ENCODE results near the gene ALDH1A1.
A peak's percentile ranks its signal among the peaks of the same experiment; 100 is the strongest.

The ALDH1A1 gene

DNA sequence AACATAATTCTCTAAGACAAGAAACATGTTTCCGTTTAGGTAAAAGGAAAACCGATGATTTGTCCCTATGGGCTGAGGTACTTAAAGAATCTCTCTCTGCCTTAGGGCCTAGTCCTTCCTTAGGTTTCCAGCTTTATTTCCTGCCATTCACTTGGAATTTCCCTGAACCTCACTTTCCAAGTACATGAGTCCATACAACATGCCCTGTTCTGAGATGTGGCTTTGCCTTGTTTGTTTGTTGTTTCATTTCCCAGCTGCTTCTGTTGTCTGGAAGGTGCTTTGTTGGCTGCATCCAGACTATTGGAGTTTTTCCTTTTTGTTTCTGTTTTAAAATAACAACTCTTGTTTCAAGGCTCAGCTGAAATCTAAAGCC lies 95.2 kb downstream of the ALDH1A1 start:
- no peaks in the 10 kb centered on the region for H3K9me3 ChIP-seq (ENCODE audit: insufficient read depth, low read depth, low read length)
- peaks cover 2% of the 10 kb centered on the region for H3K79me1 ChIP-seq (ENCODE audit: low read length)
- no peak overlapping the region for H3K9ac ChIP-seq (ENCODE audit: low read length)
- no peaks in the 10 kb centered on the region for H3K36me3 ChIP-seq (ENCODE audit: control insufficient read depth in 1 of 2, insufficient read depth in 2 of 2, low read length in 2 of 2)
- H3K4me2 ChIP-seq (ENCODE audit: low read length) = no peak overlapping the region
- H2BK120ac ChIP-seq (ENCODE audit: insufficient read depth, low read length, poor library complexity) = no peak overlapping the region
- no peak overlapping the region for H2AK5ac ChIP-seq (ENCODE audit: low read length)
- H2AFZ ChIP-seq (ENCODE audit: insufficient read depth, low read length, poor library complexity) = no peak overlapping the region
- no CpG with 5 or more reads among the region's 2 CpGs for WGBS (ENCODE audit: extremely low coverage, insufficient coverage, insufficient read length)
- H4K91ac ChIP-seq (ENCODE audit: low read depth, low read length) = peak overlapping the region; percentile 13
- H3K27ac ChIP-seq (ENCODE audit: low read depth, low read length) = peak overlapping the region; percentile 23
- H3K23ac ChIP-seq (ENCODE audit: low read length) = no peak overlapping the region
- no peak overlapping the region for H4K8ac ChIP-seq (ENCODE audit: low read depth, low read length)
- H2BK12ac ChIP-seq (ENCODE audit: low read length) = no peak overlapping the region
- peaks cover 0 to 2% of the 10 kb centered on the region in 2 experiments for H3K4me1 ChIP-seq (ENCODE audit: control insufficient read depth in 1 of 2, insufficient read depth in 2 of 2, low read length in 2 of 2)
- no peaks in the 10 kb centered on the region for H3K79me2 ChIP-seq (ENCODE audit: control insufficient read depth, insufficient read depth, low read length, poor library complexity)
- no peak overlapping the region for H3K4ac ChIP-seq (ENCODE audit: low read depth, low read length)
- H3K4me3 ChIP-seq (ENCODE audit: low read depth, low read length) = no peak overlapping the region
- DNase-seq = no peak
- H2BK5ac ChIP-seq (ENCODE audit: low read depth, low read length, poor library complexity) = no peak overlapping the region
- no peaks in the 10 kb centered on the region for H3K27me3 ChIP-seq (ENCODE audit: insufficient read depth, low read length)
- no peak overlapping the region for H4K12ac ChIP-seq (ENCODE audit: low read depth, low read length)
- no peak overlapping the region for H3K14ac ChIP-seq (ENCODE audit: low read length)
- no peak overlapping the region for H3K18ac ChIP-seq (ENCODE audit: low read length)

DNA sequence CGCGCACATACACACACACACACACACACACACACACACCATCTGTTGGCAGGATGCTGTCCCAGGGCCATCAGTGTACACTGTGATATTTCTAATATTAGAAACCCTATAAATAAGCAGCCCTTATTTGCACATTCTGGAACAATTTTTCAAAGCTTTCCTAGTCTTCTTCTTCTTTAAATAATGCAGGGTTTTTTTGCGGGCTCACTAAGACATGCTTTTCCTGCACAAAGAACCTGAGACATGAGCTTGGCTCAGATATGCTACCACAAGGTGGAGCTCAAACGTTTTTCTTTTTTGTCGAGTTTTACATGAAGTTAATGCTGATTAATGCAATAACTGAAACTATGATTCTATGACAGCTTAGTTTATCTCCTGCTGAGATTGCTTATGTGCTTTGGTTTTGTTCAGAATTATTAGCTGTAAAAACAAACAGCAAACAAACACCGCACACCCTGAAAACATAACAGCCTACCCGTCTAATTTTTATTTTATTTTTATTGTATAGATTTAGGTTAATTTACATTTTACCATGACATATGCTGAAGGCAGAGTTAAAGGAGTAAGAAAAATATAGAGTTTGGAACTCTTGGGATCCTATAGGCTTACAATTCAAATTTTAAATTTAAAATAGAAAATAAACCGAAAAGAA lies 95.8 kb downstream of the ALDH1A1 start:
- H4K12ac ChIP-seq (ENCODE audit: low read depth, low read length) = no peak overlapping the region
- no peak overlapping the region for H3K4me2 ChIP-seq (ENCODE audit: low read length)
- H4K91ac ChIP-seq (ENCODE audit: low read depth, low read length) = no peak overlapping the region
- no peaks in the 10 kb centered on the region for H3K27me3 ChIP-seq (ENCODE audit: insufficient read depth, low read length)
- no peaks in the 10 kb centered on the region for H3K79me2 ChIP-seq (ENCODE audit: control insufficient read depth, insufficient read depth, low read length, poor library complexity)
- H2BK5ac ChIP-seq (ENCODE audit: low read depth, low read length, poor library complexity) = no peak overlapping the region
- peaks cover 0 to 2% of the 10 kb centered on the region in 2 experiments for H3K4me1 ChIP-seq (ENCODE audit: control insufficient read depth in 1 of 2, insufficient read depth in 2 of 2, low read length in 2 of 2)
- no peak overlapping the region for H2BK120ac ChIP-seq (ENCODE audit: insufficient read depth, low read length, poor library complexity)
- H3K9me3 ChIP-seq (ENCODE audit: insufficient read depth, low read depth, low read length) = no peaks in the 10 kb centered on the region
- H4K8ac ChIP-seq (ENCODE audit: low read depth, low read length) = no peak overlapping the region
- no peak overlapping the region for H3K14ac ChIP-seq (ENCODE audit: low read length)
- no peak overlapping the region for H3K4me3 ChIP-seq (ENCODE audit: low read depth, low read length)
- DNase-seq = peak; percentile 33 to 83
- H3K27ac ChIP-seq (ENCODE audit: low read depth, low read length) = no peak overlapping the region
- no peak overlapping the region for H2BK12ac ChIP-seq (ENCODE audit: low read length)
- H3K79me1 ChIP-seq (ENCODE audit: low read length) = peaks cover 2% of the 10 kb centered on the region
- H2AK5ac ChIP-seq (ENCODE audit: low read length) = no peak overlapping the region
- no peak overlapping the region for H3K18ac ChIP-seq (ENCODE audit: low read length)
- no peak overlapping the region for H3K9ac ChIP-seq (ENCODE audit: low read length)
- H3K4ac ChIP-seq (ENCODE audit: low read depth, low read length) = no peak overlapping the region
- no peaks in the 10 kb centered on the region for H3K36me3 ChIP-seq (ENCODE audit: control insufficient read depth in 1 of 2, insufficient read depth in 2 of 2, low read length in 2 of 2)
- no peak overlapping the region for H2AFZ ChIP-seq (ENCODE audit: insufficient read depth, low read length, poor library complexity)
- WGBS (ENCODE audit: extremely low coverage, insufficient coverage, insufficient read length) = no CpG with 5 or more reads among the region's 8 CpGs
- no peak overlapping the region for H3K23ac ChIP-seq (ENCODE audit: low read length)

DNA sequence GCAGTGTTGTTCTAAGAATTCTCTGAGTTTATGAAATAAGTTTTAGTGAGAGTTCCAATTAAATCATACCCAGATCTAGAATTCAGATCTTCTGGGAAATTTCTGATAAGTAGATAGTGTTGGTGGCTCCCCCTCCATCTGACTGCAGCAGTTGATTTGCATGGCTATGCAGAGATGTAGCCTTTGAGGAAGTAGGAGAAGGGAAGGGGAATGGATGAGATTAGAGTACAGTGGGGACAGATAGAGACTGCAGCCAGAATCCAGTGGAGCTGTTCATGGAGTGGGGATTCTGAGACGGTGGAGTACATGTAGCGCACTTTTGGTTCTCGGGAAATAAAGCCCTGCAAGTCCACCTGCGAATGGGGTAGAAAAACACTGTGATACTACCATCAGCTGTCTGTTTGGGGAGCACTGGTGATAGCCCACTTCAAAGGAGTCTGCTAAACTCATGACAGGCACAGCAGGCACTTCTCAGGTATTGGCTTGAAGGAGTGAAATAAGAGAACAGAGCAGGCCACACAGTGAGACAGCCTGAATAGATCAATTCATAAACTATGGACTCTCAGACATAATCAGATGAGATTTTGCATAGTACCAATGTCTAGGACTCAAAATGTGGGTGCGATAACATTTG lies 96.8 kb downstream of the ALDH1A1 start:
- no CpG with 5 or more reads among the region's 5 CpGs for WGBS (ENCODE audit: extremely low coverage, insufficient coverage, insufficient read length)
- no peak overlapping the region for H3K4me2 ChIP-seq (ENCODE audit: low read length)
- no peaks in the 10 kb centered on the region for H3K27me3 ChIP-seq (ENCODE audit: insufficient read depth, low read length)
- H3K79me1 ChIP-seq (ENCODE audit: low read length) = peaks cover 2% of the 10 kb centered on the region
- H3K14ac ChIP-seq (ENCODE audit: low read length) = no peak overlapping the region
- H3K79me2 ChIP-seq (ENCODE audit: control insufficient read depth, insufficient read depth, low read length, poor library complexity) = no peaks in the 10 kb centered on the region
- no peak overlapping the region for H3K18ac ChIP-seq (ENCODE audit: low read length)
- no peak overlapping the region for H4K91ac ChIP-seq (ENCODE audit: low read depth, low read length)
- no peak overlapping the region for H2BK12ac ChIP-seq (ENCODE audit: low read length)
- H3K4me1 ChIP-seq (ENCODE audit: control insufficient read depth in 1 of 2, insufficient read depth in 2 of 2, low read length in 2 of 2) = peaks cover 0 to 2% of the 10 kb centered on the region in 2 experiments
- H2BK120ac ChIP-seq (ENCODE audit: insufficient read depth, low read length, poor library complexity) = no peak overlapping the region
- no peak overlapping the region for H3K27ac ChIP-seq (ENCODE audit: low read depth, low read length)
- no peak overlapping the region for H2AK5ac ChIP-seq (ENCODE audit: low read length)
- no peak overlapping the region for H3K23ac ChIP-seq (ENCODE audit: low read length)
- no peaks in the 10 kb centered on the region for H3K9me3 ChIP-seq (ENCODE audit: insufficient read depth, low read depth, low read length)
- no peaks in the 10 kb centered on the region for H3K36me3 ChIP-seq (ENCODE audit: control insufficient read depth in 1 of 2, insufficient read depth in 2 of 2, low read length in 2 of 2)
- DNase-seq = no peak
- no peak overlapping the region for H3K9ac ChIP-seq (ENCODE audit: low read length)
- H2AFZ ChIP-seq (ENCODE audit: insufficient read depth, low read length, poor library complexity) = no peak overlapping the region
- H4K12ac ChIP-seq (ENCODE audit: low read depth, low read length) = no peak overlapping the region
- no peak overlapping the region for H3K4ac ChIP-seq (ENCODE audit: low read depth, low read length)
- H2BK5ac ChIP-seq (ENCODE audit: low read depth, low read length, poor library complexity) = no peak overlapping the region
- no peak overlapping the region for H3K4me3 ChIP-seq (ENCODE audit: low read depth, low read length)
- H4K8ac ChIP-seq (ENCODE audit: low read depth, low read length) = no peak overlapping the region

DNA sequence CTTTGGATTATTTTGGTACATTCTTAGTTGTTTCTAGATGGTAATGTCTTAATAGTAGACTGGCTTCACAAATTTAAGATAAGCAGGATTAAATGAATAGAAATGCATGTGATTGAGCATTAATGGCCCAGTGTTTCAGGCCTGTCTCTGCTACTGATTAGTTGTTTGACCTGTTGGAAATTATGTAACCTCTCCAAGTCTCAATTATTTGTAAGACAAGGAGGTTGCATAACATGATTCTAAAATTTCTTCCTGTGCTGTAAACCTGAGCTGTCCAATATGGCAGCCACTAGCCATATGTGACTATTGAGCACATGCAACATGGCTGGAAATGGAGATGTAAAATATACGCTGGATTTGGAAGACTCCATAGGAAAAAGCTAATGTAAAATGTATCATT lies 97.5 kb downstream of the ALDH1A1 start:
- Histone ChIP-seq H2AFZ (ENCODE audit: insufficient read depth, low read length, poor library complexity) (no peak overlapping the region), H3K4me1 (ENCODE audit: control insufficient read depth in 1 of 2, insufficient read depth in 2 of 2, low read length in 2 of 2) (peaks cover 0 to 2% of the 10 kb centered on the region in 2 experiments), H3K4ac (ENCODE audit: low read depth, low read length) (no peak overlapping the region), H2BK12ac (ENCODE audit: low read length) (no peak overlapping the region), H4K8ac (ENCODE audit: low read depth, low read length) (no peak overlapping the region), H3K27me3 (ENCODE audit: insufficient read depth, low read length) (no peaks in the 10 kb centered on the region), H3K18ac (ENCODE audit: low read length) (no peak overlapping the region), H2AK5ac (ENCODE audit: low read length) (no peak overlapping the region), H3K23ac (ENCODE audit: low read length) (no peak overlapping the region), H3K14ac (ENCODE audit: low read length) (no peak overlapping the region), H3K9me3 (ENCODE audit: insufficient read depth, low read depth, low read length) (no peaks in the 10 kb centered on the region), H3K9ac (ENCODE audit: low read length) (no peak overlapping the region), H3K36me3 (ENCODE audit: control insufficient read depth in 1 of 2, insufficient read depth in 2 of 2, low read length in 2 of 2) (no peaks in the 10 kb centered on the region), H4K12ac (ENCODE audit: low read depth, low read length) (no peak overlapping the region), H3K4me2 (ENCODE audit: low read length) (no peak overlapping the region), H2BK120ac (ENCODE audit: insufficient read depth, low read length, poor library complexity) (no peak overlapping the region), H4K91ac (ENCODE audit: low read depth, low read length) (no peak overlapping the region), H2BK5ac (ENCODE audit: low read depth, low read length, poor library complexity) (no peak overlapping the region), H3K4me3 (ENCODE audit: low read depth, low read length) (no peak overlapping the region), H3K27ac (ENCODE audit: low read depth, low read length) (no peak overlapping the region), H3K79me1 (ENCODE audit: low read length) (peaks cover 2% of the 10 kb centered on the region), H3K79me2 (ENCODE audit: control insufficient read depth, insufficient read depth, low read length, poor library complexity) (no peaks in the 10 kb centered on the region)
- DNase-seq = no peak
- no CpG with 5 or more reads among the region's 1 CpG for WGBS (ENCODE audit: extremely low coverage, insufficient coverage, insufficient read length)
